GM18867 (cell line): ENCODE measurements around the gene OR2S2.

ENCODE experiments used
- ATAC-seq: cut with Tn5 transposase; IDR thresholded peaks from one replicate; pipeline ENCODE4 v1.9.1; 2021; ENCODE audit warnings: mild to moderate bottlenecking, moderate library complexity; ENCODE audit not compliant: unreplicated experiment

Gene OR2S2

DNA sequence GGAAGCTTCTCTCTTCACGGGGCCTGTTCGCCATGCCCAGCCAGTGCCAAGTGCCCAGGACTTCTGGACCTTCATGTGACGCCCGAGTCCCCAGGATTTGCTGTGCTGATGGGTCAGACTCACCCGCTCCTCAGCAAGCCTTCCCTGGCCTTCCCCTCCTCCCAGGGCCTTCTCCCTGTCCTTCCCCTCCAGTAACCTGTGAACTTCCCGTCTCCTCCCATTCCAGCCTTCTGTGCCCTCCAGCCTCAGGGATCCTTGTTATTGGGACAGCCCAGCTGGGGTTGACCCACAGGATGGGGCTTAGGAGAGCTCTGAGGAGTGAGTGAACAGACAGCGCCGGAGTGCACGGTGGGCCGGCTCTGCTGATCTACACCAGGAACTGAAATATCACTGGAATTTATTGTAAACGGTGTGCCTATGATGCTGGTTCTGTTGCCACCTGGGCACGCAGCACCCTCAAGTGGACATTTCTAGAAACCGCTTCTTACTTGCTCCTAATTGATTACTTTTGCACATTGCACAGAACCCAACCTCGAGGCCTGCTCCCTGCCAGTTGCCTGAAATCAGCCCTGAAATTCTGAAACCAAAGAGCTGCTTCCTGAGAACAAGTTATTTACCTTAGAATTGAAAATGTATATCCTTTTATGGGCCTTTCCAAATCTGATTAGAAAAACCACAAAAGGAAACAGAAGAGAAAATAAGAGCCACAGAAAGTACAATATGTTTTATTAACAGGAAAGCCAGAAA lies 47.2 kb downstream of the OR2S2 start:
- ATAC-seq, result no peak

DNA sequence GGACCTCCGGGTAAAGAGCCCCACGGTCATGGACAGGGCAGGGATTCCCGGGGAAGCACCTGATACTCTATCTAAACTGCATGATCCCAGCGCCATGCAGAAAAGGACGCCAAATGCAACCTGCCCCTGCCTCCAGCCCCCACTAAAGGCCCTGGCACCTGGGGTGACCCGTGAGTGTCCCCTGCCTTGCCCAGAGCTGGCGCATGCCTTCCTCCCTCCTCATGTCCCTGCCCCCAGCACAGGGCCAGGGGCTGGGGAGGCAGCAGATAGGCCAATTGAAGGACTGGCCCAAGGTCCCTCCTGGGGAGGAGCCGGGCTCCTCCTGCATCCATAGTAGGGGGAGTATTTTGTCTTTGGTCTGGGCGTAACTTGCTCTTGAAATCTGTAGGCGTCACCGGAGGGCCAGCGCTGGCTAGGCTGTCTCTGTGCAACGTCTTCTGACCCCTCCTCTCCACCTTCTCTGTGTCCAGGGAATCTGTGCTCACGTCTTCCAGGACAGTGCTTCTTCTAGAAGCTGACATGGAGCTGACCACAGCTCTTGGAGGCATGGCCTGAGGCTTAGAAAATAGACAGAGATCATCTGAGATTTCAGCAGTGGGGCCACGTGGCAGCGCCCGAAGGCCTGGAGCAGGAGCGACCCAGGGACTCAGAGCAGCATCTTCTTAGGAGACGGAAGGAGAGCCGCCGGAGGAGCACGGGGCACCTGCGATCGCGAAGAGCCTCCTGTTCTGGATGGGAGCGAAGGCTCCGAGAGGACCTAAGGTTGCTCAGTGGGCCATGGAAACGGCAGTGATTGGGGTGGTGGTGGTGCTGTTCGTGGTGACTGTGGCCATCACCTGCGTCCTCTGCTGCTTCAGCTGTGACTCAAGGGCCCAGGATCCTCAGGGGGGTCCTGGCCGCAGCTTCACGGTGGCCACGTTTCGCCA lies 48.0 kb downstream of the OR2S2 start:
- ATAC-seq, result no peak

DNA sequence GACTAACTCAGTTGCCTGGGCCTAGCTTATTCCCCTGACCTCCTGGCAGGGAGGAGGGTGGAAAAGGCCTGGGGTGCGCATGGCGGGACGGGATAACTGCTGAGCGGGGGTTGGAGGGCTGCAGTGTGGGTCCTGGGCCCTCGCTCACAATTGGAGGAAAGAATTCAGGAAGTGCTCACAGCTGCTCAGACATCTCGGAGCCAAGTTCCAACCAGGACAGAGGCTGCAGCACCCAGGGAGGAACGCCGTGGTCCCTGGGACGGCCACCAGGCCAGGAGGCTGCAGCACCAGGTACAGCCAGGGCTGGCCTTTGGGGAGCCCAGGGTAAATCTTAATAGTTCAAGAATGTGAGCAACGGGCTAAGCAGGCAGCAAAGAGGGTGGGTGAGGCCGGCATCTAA lies 48.7 kb downstream of the OR2S2 start, which contains the start of gene SPAAR:
TSS of gene SPAAR (plus strand) at position 217 of the 400 bp plus-strand sequence. CDS start 974 bp downstream, outside the sequence.
- no peak for ATAC-seq

DNA sequence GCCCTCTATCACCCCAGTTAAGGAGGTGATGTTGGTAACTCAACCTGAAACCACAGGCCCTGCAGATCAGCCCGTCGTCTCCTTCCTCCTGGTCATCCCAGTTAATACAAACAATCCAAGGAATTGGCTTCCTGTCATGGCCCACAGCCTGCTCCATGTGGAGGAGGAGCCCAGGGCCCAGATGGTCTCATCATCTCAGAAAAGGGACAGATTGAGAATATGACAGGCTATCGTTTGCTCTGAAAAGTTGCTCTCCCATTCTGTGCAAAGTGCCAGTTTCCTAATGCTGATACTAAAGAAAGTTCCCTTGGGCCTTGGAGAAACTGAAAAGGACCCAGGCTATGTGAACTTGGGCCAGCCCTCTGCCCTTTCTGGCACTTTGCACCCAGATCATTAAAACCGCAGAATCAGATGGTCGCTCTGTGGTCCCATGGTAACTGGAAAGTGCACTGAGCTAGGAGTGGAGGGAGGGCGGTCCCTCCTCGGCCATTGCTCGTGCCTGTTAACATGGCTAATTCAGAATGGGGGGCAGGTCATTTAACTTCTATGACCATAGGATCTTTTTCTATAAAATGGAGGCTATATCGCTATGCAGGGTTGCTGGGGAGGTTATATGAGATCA lies 49.3 kb downstream of the OR2S2 start:
- no peak for ATAC-seq

DNA sequence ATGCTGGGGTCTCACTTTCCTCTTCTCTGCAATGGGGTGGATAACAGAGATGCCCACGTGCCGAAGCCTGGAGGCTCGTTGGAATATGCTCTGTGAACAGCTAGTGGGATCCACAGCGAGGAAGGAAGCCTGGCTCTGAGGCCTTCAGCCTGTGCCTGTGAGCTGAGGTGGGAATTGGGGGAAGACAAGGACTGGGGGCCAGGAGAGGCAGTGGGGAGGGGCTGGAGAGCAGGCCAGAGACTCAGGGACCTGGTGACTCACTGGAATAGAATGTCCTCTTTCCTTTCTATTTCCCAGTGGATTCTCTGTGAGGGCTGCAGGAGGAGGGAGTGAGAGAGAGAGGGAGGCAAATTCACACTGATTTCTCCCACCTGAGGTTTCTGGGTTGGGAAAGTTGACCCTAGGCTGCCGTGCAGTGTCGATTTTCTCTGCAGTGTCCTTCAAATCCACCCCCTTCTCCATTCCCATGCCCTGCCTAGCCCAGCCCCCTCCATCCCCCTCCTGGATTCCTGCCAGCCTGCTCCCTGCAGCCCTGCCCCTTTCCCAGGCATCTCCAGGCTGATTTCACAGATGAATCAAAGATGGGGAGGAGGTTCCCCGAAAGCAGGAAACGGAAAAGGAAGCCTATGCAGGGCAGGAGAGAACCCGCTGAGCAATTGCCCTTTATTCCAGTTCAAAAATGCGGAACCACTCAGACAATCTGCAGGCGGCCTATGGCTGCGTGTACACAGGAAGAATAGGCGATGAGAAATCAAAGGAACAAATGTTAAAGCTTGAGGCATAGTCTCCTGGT lies 50.0 kb downstream of the OR2S2 start:
- no peak for ATAC-seq
